ENCODE data around the gene UBAP2.
"Not testable (repeated sequence)": the region's sequence is repeated elsewhere in the genome, so short reads cannot be mapped to it uniquely, and the experiment has no call there.

DNA sequence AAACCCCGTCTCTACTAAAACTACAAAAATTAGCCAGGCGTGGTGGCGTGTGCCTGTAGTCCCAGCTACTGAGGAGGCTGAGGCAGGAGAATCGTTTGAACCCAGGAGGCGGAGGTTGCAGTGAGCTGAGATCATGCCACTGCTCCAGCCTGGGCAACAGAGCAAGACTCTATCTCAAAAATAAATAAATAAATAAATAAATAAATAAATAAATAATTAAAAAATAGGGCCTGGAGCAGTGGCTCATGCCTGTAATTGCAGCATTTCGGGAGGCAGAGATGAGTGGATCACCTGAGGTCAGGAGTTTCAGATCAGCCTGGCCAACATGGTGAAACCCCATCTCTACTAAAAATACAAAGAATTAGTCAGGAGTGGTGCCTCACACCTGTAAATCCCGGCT, 86.2 kb downstream of the UBAP2 start:
- TF ChIP-seq, protein P1, sequence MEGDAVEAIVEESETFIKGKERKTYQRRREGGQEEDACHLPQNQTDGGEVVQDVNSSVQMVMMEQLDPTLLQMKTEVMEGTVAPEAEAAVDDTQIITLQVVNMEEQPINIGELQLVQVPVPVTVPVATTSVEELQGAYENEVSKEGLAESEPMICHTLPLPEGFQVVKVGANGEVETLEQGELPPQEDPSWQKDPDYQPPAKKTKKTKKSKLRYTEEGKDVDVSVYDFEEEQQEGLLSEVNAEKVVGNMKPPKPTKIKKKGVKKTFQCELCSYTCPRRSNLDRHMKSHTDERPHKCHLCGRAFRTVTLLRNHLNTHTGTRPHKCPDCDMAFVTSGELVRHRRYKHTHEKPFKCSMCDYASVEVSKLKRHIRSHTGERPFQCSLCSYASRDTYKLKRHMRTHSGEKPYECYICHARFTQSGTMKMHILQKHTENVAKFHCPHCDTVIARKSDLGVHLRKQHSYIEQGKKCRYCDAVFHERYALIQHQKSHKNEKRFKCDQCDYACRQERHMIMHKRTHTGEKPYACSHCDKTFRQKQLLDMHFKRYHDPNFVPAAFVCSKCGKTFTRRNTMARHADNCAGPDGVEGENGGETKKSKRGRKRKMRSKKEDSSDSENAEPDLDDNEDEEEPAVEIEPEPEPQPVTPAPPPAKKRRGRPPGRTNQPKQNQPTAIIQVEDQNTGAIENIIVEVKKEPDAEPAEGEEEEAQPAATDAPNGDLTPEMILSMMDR (IDR thresholded peaks at IDR 0.05; ENCODE audit: extremely low read depth in 1 of 2, insufficient read depth in 1 of 2, low read depth in 1 of 2, low read length in 2 of 2) = not testable (repeated sequence)
- TF ChIP-seq, protein P2, sequence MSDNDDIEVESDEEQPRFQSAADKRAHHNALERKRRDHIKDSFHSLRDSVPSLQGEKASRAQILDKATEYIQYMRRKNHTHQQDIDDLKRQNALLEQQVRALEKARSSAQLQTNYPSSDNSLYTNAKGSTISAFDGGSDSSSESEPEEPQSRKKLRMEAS (IDR thresholded peaks at IDR 0.05; ENCODE audit: insufficient read depth, insufficient read length) = not testable (repeated sequence)
- not testable (repeated sequence) for TF ChIP-seq EZH2 (IDR thresholded peaks at IDR 0.05; ENCODE audit: borderline replicate concordance, low read depth, low read length, severe bottlenecking); POLR2AphosphoS5 (IDR thresholded peaks at IDR 0.05; ENCODE audit: insufficient read depth, low read depth, low read length); POLR2A (IDR thresholded peaks at IDR 0.05; ENCODE audit: low read depth, low read length); JUN (IDR thresholded peaks at IDR 0.05; ENCODE audit: borderline replicate concordance, insufficient read depth, insufficient read length, low read depth); FOS (IDR thresholded peaks at IDR 0.05; ENCODE audit: borderline replicate concordance, insufficient read depth, low read length)

Data from endothelial cell of umbilical vein (primary cell).